ENCODE measurements around the gene ZNF730.

GRCh38 chr19:23070353-23071146, 46.3 kb upstream of the ZNF730 start:
- no peak for TF ChIP-seq EP300 (IDR thresholded peaks at IDR 0.05)
- TF ChIP-seq, protein P1, sequence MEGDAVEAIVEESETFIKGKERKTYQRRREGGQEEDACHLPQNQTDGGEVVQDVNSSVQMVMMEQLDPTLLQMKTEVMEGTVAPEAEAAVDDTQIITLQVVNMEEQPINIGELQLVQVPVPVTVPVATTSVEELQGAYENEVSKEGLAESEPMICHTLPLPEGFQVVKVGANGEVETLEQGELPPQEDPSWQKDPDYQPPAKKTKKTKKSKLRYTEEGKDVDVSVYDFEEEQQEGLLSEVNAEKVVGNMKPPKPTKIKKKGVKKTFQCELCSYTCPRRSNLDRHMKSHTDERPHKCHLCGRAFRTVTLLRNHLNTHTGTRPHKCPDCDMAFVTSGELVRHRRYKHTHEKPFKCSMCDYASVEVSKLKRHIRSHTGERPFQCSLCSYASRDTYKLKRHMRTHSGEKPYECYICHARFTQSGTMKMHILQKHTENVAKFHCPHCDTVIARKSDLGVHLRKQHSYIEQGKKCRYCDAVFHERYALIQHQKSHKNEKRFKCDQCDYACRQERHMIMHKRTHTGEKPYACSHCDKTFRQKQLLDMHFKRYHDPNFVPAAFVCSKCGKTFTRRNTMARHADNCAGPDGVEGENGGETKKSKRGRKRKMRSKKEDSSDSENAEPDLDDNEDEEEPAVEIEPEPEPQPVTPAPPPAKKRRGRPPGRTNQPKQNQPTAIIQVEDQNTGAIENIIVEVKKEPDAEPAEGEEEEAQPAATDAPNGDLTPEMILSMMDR (IDR thresholded peaks at IDR 0.05): peak in 2 of 7 experiments; percentile 12 to 19

All from stomach (tissue), 4 donors.